Measurements from ENCODE around the gene TIMM44.

Gene TIMM44

DNA sequence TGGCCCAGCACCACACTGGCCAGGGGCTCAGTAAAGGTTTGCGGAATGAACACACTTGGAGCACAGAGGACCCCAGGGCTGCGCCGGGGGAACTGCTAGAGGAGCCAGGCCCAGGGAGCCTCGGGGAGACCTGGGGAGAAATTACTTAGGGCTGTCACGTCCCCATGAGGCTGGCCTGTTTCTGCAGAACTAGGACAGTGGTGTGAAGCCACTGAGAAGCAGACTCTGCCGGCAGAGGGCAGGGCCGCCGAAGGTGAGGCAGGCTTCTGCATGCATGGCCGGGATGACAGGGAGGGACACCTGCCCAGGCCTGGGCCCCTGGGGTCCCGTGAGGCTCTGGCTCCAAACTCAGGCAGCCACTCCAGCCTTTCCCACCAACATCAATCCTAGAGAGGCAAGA lies 35.5 kb upstream of the TIMM44 start:
- TF ChIP-seq, protein P1, sequence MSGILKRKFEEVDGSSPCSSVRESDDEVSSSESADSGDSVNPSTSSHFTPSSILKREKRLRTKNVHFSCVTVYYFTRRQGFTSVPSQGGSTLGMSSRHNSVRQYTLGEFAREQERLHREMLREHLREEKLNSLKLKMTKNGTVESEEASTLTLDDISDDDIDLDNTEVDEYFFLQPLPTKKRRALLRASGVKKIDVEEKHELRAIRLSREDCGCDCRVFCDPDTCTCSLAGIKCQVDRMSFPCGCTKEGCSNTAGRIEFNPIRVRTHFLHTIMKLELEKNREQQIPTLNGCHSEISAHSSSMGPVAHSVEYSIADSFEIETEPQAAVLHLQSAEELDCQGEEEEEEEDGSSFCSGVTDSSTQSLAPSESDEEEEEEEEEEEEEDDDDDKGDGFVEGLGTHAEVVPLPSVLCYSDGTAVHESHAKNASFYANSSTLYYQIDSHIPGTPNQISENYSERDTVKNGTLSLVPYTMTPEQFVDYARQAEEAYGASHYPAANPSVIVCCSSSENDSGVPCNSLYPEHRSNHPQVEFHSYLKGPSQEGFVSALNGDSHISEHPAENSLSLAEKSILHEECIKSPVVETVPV (CRISPR knock-in tag; IDR thresholded peaks at IDR 0.05), result no peak
- TF ChIP-seq ZC3H10 (CRISPR knock-in tag; IDR thresholded peaks at IDR 0.05), result no peak
- TF ChIP-seq ISL1 (CRISPR knock-in tag; IDR thresholded peaks at IDR 0.05), result no peak
- TF ChIP-seq ZFP3 (CRISPR knock-in tag; IDR thresholded peaks at IDR 0.05), result no peak
- TF ChIP-seq ZNF8 (CRISPR knock-in tag; IDR thresholded peaks at IDR 0.05), result no peak
- TF ChIP-seq, protein P2, sequence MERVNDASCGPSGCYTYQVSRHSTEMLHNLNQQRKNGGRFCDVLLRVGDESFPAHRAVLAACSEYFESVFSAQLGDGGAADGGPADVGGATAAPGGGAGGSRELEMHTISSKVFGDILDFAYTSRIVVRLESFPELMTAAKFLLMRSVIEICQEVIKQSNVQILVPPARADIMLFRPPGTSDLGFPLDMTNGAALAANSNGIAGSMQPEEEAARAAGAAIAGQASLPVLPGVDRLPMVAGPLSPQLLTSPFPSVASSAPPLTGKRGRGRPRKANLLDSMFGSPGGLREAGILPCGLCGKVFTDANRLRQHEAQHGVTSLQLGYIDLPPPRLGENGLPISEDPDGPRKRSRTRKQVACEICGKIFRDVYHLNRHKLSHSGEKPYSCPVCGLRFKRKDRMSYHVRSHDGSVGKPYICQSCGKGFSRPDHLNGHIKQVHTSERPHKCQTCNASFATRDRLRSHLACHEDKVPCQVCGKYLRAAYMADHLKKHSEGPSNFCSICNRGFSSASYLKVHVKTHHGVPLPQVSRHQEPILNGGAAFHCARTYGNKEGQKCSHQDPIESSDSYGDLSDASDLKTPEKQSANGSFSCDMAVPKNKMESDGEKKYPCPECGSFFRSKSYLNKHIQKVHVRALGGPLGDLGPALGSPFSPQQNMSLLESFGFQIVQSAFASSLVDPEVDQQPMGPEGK (CRISPR knock-in tag; IDR thresholded peaks at IDR 0.05; ENCODE audit: borderline replicate concordance), result no peak
- TF ChIP-seq CSDC2 (CRISPR knock-in tag; IDR thresholded peaks at IDR 0.05), result no peak
- TF ChIP-seq, protein P3, sequence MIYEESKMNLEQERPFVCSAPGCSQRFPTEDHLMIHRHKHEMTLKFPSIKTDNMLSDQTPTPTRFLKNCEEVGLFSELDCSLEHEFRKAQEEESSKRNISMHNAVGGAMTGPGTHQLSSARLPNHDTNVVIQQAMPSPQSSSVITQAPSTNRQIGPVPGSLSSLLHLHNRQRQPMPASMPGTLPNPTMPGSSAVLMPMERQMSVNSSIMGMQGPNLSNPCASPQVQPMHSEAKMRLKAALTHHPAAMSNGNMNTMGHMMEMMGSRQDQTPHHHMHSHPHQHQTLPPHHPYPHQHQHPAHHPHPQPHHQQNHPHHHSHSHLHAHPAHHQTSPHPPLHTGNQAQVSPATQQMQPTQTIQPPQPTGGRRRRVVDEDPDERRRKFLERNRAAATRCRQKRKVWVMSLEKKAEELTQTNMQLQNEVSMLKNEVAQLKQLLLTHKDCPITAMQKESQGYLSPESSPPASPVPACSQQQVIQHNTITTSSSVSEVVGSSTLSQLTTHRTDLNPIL (CRISPR knock-in tag; IDR thresholded peaks at IDR 0.05; ENCODE audit: low read depth), result no peak
- TF ChIP-seq, protein P4, sequence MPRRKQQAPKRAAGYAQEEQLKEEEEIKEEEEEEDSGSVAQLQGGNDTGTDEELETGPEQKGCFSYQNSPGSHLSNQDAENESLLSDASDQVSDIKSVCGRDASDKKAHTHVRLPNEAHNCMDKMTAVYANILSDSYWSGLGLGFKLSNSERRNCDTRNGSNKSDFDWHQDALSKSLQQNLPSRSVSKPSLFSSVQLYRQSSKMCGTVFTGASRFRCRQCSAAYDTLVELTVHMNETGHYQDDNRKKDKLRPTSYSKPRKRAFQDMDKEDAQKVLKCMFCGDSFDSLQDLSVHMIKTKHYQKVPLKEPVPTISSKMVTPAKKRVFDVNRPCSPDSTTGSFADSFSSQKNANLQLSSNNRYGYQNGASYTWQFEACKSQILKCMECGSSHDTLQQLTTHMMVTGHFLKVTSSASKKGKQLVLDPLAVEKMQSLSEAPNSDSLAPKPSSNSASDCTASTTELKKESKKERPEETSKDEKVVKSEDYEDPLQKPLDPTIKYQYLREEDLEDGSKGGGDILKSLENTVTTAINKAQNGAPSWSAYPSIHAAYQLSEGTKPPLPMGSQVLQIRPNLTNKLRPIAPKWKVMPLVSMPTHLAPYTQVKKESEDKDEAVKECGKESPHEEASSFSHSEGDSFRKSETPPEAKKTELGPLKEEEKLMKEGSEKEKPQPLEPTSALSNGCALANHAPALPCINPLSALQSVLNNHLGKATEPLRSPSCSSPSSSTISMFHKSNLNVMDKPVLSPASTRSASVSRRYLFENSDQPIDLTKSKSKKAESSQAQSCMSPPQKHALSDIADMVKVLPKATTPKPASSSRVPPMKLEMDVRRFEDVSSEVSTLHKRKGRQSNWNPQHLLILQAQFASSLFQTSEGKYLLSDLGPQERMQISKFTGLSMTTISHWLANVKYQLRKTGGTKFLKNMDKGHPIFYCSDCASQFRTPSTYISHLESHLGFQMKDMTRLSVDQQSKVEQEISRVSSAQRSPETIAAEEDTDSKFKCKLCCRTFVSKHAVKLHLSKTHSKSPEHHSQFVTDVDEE (CRISPR knock-in tag; IDR thresholded peaks at IDR 0.05), result no peak
- no peak for TF ChIP-seq PPARA (CRISPR knock-in tag; IDR thresholded peaks at IDR 0.05; ENCODE audit: borderline replicate concordance)
- no peak for TF ChIP-seq RARB (CRISPR knock-in tag; IDR thresholded peaks at IDR 0.05)
- TF ChIP-seq ZFP30 (CRISPR knock-in tag; IDR thresholded peaks at IDR 0.05), result no peak
- TF ChIP-seq ESRRG (CRISPR knock-in tag; IDR thresholded peaks at IDR 0.05), result no peak
- ATAC-seq, result no peak

DNA sequence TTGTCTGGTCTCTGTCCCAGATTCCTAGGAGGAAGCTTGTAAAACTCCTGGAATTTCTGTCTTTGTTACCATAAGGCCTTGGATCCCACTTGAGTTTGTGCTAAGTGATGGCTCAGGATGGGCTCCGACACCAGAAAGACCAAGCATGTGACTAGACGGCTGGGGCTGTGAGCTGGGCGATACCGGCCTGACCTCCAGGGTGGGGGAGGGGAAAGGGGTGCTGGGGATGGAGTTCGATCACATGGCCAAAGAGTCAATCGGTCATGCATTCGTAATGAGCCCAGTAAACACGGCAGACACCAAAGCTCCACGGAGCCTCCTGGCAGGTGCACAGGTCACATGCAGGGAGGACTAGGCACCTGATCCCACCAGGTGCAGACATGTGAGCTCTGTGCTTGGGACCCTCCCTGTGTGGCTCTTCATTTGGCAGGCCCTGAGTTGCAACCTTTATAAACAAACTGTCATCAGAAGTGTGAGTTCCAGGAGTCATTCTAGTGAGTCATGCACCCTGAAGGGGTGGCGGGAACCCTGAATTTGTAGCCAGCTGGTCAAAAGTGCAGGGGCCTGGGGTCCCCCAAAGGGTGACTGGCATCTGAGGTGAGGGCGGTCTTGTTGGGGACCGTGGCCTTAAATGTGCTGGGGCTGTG lies 34.8 kb upstream of the TIMM44 start:
- no peak for TF ChIP-seq ZNF565 (CRISPR knock-in tag; conservative IDR thresholded peaks at IDR 0.05; ENCODE audit: low read depth)
- no peak for TF ChIP-seq OSR1 (CRISPR knock-in tag; IDR thresholded peaks at IDR 0.05)
- ATAC-seq, result no peak

DNA sequence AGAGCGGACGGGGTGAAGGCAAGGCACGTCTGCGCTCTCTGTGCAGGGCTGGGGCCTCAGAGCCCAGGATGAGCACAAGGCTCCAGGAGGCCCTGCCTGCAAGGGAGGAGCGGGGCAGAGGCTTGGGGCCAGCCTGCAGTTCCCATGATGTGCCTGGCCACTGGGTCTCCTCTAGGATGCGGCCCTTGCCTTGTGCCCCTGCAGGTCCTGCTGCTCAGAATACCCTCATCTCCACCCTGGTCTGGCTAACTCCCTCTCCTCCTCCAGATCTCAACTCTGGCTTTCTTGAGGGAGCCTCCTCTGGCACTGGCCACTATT lies 34.2 kb upstream of the TIMM44 start:
- no peak for ATAC-seq
- TF ChIP-seq OSR1 (CRISPR knock-in tag; IDR thresholded peaks at IDR 0.05) (no peak), ZNF565 (CRISPR knock-in tag; conservative IDR thresholded peaks at IDR 0.05; ENCODE audit: low read depth) (no peak), ZNF70 (CRISPR knock-in tag; IDR thresholded peaks at IDR 0.05) (no peak), ZFP30 (CRISPR knock-in tag; IDR thresholded peaks at IDR 0.05) (no peak), GLIS3 (CRISPR knock-in tag; IDR thresholded peaks at IDR 0.05) (no peak), ARNTL (CRISPR knock-in tag; IDR thresholded peaks at IDR 0.05; ENCODE audit: borderline replicate concordance, low read depth) (no peak), BACH2 (CRISPR knock-in tag; IDR thresholded peaks at IDR 0.05; ENCODE audit: borderline replicate concordance) (no peak), ISL1 (CRISPR knock-in tag; IDR thresholded peaks at IDR 0.05) (no peak), ESRRG (CRISPR knock-in tag; IDR thresholded peaks at IDR 0.05) (no peak), TCF4 (CRISPR knock-in tag; IDR thresholded peaks at IDR 0.05; ENCODE audit: borderline replicate concordance) (no peak), RARB (CRISPR knock-in tag; IDR thresholded peaks at IDR 0.05) (no peak), TOX (CRISPR knock-in tag; IDR thresholded peaks at IDR 0.05; ENCODE audit: borderline replicate concordance) (no peak)
- TF ChIP-seq, protein P1 (CRISPR knock-in tag; IDR thresholded peaks at IDR 0.05), result no peak
- TF ChIP-seq, protein P3 (CRISPR knock-in tag; IDR thresholded peaks at IDR 0.05; ENCODE audit: low read depth), result no peak
- TF ChIP-seq, protein P5, sequence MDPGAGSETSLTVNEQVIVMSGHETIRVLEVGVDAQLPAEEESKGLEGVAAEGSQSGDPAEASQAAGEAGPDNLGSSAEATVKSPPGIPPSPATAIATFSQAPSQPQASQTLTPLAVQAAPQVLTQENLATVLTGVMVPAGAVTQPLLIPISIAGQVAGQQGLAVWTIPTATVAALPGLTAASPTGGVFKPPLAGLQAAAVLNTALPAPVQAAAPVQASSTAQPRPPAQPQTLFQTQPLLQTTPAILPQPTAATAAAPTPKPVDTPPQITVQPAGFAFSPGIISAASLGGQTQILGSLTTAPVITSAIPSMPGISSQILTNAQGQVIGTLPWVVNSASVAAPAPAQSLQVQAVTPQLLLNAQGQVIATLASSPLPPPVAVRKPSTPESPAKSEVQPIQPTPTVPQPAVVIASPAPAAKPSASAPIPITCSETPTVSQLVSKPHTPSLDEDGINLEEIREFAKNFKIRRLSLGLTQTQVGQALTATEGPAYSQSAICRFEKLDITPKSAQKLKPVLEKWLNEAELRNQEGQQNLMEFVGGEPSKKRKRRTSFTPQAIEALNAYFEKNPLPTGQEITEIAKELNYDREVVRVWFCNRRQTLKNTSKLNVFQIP (CRISPR knock-in tag; IDR thresholded peaks at IDR 0.05; ENCODE audit: borderline replicate concordance, low read depth), result no peak
